Measurements from ENCODE around the gene AK4. TPM values are rescaled to one million over a fixed set of nuclear protein-coding genes. Genes with fewer than 3 reads are reported as not detected.

Gene AK4
- total RNA-seq: 95.0 and 115 TPM in 2 replicates

DNA sequence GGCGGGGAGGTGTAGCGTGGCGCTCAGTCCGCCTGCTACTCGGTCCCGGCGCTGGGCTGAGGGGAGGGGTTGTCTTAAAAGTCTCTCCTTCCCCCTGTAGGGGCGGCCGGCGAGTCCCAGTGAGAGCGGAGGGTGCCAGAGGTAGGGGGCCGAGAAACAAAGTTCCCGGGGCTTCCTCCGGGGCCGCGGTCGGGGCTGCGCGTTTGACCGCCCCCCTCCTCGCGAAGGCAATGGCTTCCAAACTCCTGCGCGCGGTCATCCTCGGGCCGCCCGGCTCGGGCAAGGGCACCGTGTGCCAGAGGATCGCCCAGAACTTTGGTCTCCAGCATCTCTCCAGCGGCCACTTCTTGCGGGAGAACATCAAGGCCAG lies at the start of gene AK4:
AK4 (plus strand) TSS at position 26 of the 370 bp plus-strand sequence; CDS start at position 231, 205 bp downstream.

Other genes with a start within 250 kb of the AK4 start
- 117 and 160 TPM in 2 replicates for gene JAK1, start 181.7 kb upstream of the AK4 start, total RNA-seq
- 1.1 and 4.7 TPM in 2 replicates for gene DNAJC6, start 161.3 kb downstream of the AK4 start, total RNA-seq

Data from cardiac atrium fibroblast (primary cell).